ENCODE data around the gene OTOP1.
"Not testable (repeated sequence)": the region's sequence is repeated elsewhere in the genome, so short reads cannot be mapped to it uniquely, and the experiment has no call there.

OTOP1 gene

GRCh38 chr4:4228356-4228668 is 1.6 kb upstream of the OTOP1 start:
- no peak for DNase-seq

- no peak for DNase-seq
Observed at GRCh38 chr4:4227510-4228355, 1.0 kb upstream of the OTOP1 start.

GRCh38 chr4:4225915-4226605 is 669 bp downstream of the OTOP1 start:
- no peak for DNase-seq

- DNase-seq, result no peak
Observed at GRCh38 chr4:4217113-4217512, 9.6 kb downstream of the OTOP1 start.

- DNase-seq, result no peak
Observed at GRCh38 chr4:4216648-4217047, 10.1 kb downstream of the OTOP1 start.

- DNase-seq, result not testable (repeated sequence)
Observed at GRCh38 chr4:4213674-4214073, 13.1 kb downstream of the OTOP1 start.

GRCh38 chr4:4206204-4206603 is 20.5 kb downstream of the OTOP1 start:
- DNase-seq, result no peak

GRCh38 chr4:4204401-4204745 is 22.4 kb downstream of the OTOP1 start:
- no peak for DNase-seq

- DNase-seq, result no peak
Observed at GRCh38 chr4:4203688-4204400, 22.9 kb downstream of the OTOP1 start.

- DNase-seq, result no peak
Observed at GRCh38 chr4:4202510-4202909, 24.2 kb downstream of the OTOP1 start.

GRCh38 chr4:4200624-4201023 is 26.1 kb downstream of the OTOP1 start:
- DNase-seq, result no peak

GRCh38 chr4:4195354-4195753 is 31.4 kb downstream of the OTOP1 start:
- no peak for DNase-seq

- DNase-seq, result not testable (repeated sequence)
Observed at GRCh38 chr4:4188557-4188956, 38.2 kb downstream of the OTOP1 start.

- DNase-seq, result no peak
Observed at GRCh38 chr4:4185528-4185927, 41.2 kb downstream of the OTOP1 start.

- DNase-seq, result no peak
Observed at GRCh38 chr4:4182835-4183568, 43.7 kb downstream of the OTOP1 start.

GRCh38 chr4:4170596-4171150 is 56.1 kb downstream of the OTOP1 start:
- no peak for DNase-seq

GRCh38 chr4:4167981-4168780 is 58.5 kb downstream of the OTOP1 start:
- not testable (repeated sequence) for DNase-seq

- DNase-seq, result not testable (repeated sequence)
Observed at GRCh38 chr4:4166986-4167385, 59.7 kb downstream of the OTOP1 start.

- not testable (repeated sequence) for DNase-seq
Observed at GRCh38 chr4:4165701-4166392, 60.9 kb downstream of the OTOP1 start.

GRCh38 chr4:4164532-4165173 is 62.1 kb downstream of the OTOP1 start:
- DNase-seq, result not testable (repeated sequence)

GRCh38 chr4:4162186-4162585 is 64.5 kb downstream of the OTOP1 start:
- DNase-seq, result not testable (repeated sequence)

Measured in GF-D8 (cell line).